Gastrocnemius medialis (tissue), 4 donors: ENCODE data around the gene SLC35F6. TPM values are rescaled to one million over a fixed set of nuclear protein-coding genes. Genes with fewer than 3 reads are reported as not detected.

ENCODE experiments used
- ATAC-seq, 2 donors: fragments of 150-250 bp; one replicate each; pipeline ENCODE4 v1.9.1; 2016
- DNase-seq, 2 donors: peaks; one replicate each; pipeline ENCODE4 v3.0.0-alpha.2; 2019
- H3K27ac ChIP-seq, 4 donors: fragments of 200-600 bp; sonication (generic); 1 replicate in 1 of 4; 2 replicates in 3 of 4; pipeline ENCODE4 v1.5.1; 2016 to 2018; ENCODE audit warnings: mild to moderate bottlenecking in 2 of 4, moderate library complexity in 1 of 4
- H3K27me3 ChIP-seq, 3 donors: fragments of 200-600 bp; sonication (generic) in 2 of 3; 1 replicate in 1 of 3; 2 replicates in 2 of 3; pipeline versions ENCODE4 v1.5.1 to v1.6.0; 2016 to 2019; ENCODE audit warnings: mild to moderate bottlenecking in 1 of 3, moderate library complexity in 1 of 3
- H3K36me3 ChIP-seq, 2 donors: fragments of 200-600 bp; sonication (generic) in 1 of 2; one replicate each; pipeline ENCODE4 v1.5.1; 2017 to 2018
- H3K4me1 ChIP-seq, 2 donors: fragments of 200-600 bp; sonication (generic) in 1 of 2; one replicate each; pipeline ENCODE4 v1.5.1; 2016 to 2017; ENCODE audit warnings: mild to moderate bottlenecking in 2 of 2
- H3K4me3 ChIP-seq, 4 donors: fragments of 200-600 bp; sonication (generic) in 3 of 4; 1 replicate in 1 of 4; 2 replicates in 3 of 4; pipeline ENCODE4 v1.5.1; 2016 to 2019; ENCODE audit warnings: mild to moderate bottlenecking in 2 of 4
- H3K9me3 ChIP-seq, 3 donors: fragments of 200-600 bp; sonication (generic) in 2 of 3; 1 replicate in 1 of 3; 2 replicates in 2 of 3; pipeline ENCODE4 v1.5.1; 2016 to 2019
- CTCF ChIP-seq, 5 experiments: fragments of 450-650 bp in 3 of 5; fragments of 200-600 bp in 2 of 5; sonication (generic) in 2 of 5; IDR thresholded peaks in 4 of 5; conservative IDR thresholded peaks in 1 of 5; 1 replicate in 4 of 5; 2 replicates in 1 of 5; pipeline ENCODE4 v1.5.1; 2016 to 2019; ENCODE audit warnings: antibody characterized with exemption in 5 of 5, mild to moderate bottlenecking in 3 of 5, moderate library complexity in 3 of 5
- POLR2A ChIP-seq, 2 donors: fragments of 450-650 bp; IDR thresholded peaks; one replicate each; pipeline ENCODE4 v1.6.1; 2017; ENCODE audit warnings: antibody characterized with exemption in 2 of 2, mild to moderate bottlenecking in 2 of 2, moderate library complexity in 2 of 2
- in situ Hi-C, 4 donors: fragments of 200-750 bp; cut with MboI; loops; one replicate each; pipeline versions ENCODE4 v1.15.0 to v1.8.0; 2017; ENCODE audit warnings: low sequenced_read_pairs in 4 of 4
- intact Hi-C: fragments of 100-400 bp; cut with DNase I; formaldehyde crosslinking; loops from one replicate; pipeline ENCODE4 v1.15.1; 2023; ENCODE audit warnings: low total_unique reads
- total RNA-seq, 4 donors: library from RNA; depleted of rRNA; stranded (reverse); fragments of >200 nt; gene quantifications; one replicate each; pipeline versions ENCODE4 v1.1.0 to v1.2.3, GENCODE V29; 2016

SLC35F6 gene
- total RNA-seq, 4 donors from 2014 or later = 37.8 to 54.5 (median 45.9) TPM

DNA sequence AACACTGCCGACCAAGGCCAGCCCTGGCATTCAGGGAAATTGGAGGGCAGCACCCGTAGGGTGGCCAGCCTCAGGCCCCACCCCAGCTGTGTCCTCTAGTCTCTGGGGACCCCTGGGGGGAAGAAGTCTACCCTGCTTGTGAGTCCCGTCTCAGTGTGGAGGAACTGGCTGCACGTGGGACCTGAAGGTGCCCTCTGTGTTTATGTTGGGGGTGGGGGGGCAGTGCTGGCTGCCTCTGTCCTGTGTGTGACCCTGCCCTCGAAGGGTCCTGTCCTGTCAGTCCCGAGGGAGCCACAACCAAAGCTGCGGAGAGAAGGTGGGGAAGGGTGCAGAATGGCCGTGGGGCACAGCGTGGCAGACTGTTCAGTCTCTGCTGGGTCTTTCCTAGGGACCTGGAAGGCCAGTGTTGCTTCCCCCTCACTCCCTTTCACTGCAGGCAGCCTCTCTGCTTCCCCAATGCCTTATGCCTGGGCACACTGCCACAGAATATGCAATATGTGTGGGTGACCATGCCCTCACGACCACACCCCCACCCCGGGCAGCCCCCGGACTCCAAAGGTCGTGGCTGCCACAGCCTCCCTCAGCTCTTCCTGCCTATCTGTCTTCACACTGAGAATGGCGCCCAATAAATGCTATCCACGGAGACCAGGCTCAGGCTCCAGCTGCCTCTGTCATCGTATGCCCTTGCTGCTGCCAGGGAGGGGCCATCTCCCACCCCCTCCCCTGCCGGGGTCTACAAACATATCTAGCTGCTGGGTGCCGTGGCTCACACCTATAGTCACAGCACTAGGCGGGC lies 33.3 kb upstream of the SLC35F6 start:
- ATAC-seq (no peak), DNase-seq (no peak)
- H3K27me3 ChIP-seq = peaks cover 0 to 7% (median 3%) of the 10 kb centered on the region in 3 donors
- H3K9me3 ChIP-seq = no peaks in the 10 kb centered on the region
- no peak overlapping the region for H3K4me3 ChIP-seq
- no peaks in the 10 kb centered on the region for H3K36me3 ChIP-seq
- in situ Hi-C loops = no loop called here
- TF ChIP-seq CTCF (IDR thresholded peaks at IDR 0.05 in 4 of 5, conservative IDR thresholded peaks at IDR 0.05 in 1 of 5) = no peak
- TF ChIP-seq POLR2A (IDR thresholded peaks at IDR 0.05) = no peak
- intact Hi-C loops = no loop called here
- H3K27ac ChIP-seq = no peak overlapping the region
- H3K4me1 ChIP-seq = peaks cover under 1 to 5% of the 10 kb centered on the region in 2 donors

GRCh38 chr2:26731714-26732113 lies 32.4 kb upstream of the SLC35F6 start:
- no peaks in the 10 kb centered on the region for H3K9me3 ChIP-seq
- no peaks in the 10 kb centered on the region for H3K4me1 ChIP-seq
- H3K4me3 ChIP-seq = no peak overlapping the region
- in situ Hi-C loops = no loop called here
- intact Hi-C loops = no loop called here
- DNase-seq = no peak
- H3K27ac ChIP-seq = no peak overlapping the region
- peaks cover 0 to 7% (median 3%) of the 10 kb centered on the region in 3 donors for H3K27me3 ChIP-seq
- H3K36me3 ChIP-seq = no peaks in the 10 kb centered on the region
- no peak for ATAC-seq
- no peak for TF ChIP-seq POLR2A (IDR thresholded peaks at IDR 0.05)
- no peak for TF ChIP-seq CTCF (IDR thresholded peaks at IDR 0.05 in 4 of 5, conservative IDR thresholded peaks at IDR 0.05 in 1 of 5)

DNA sequence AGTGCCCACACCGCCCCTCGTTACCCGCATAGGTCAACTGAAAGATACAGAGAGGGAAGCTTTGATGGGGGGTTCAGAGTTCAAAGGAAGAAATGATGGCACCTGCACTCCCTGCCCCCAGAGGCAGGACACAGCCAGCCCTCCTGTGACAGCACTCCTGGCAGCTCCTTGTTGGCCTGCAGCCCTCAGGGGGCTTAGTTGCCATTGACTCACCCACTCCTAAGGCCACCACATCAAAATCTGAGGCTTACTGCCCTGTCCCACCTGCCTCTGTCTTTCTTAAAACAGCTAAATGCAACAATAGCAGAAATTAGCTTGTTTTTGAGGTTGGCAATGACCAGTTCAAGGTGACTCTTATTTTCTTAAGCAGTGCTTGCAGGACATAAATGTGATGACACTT lies 31.6 kb upstream of the SLC35F6 start:
- ATAC-seq = no peak
- no peaks in the 10 kb centered on the region for H3K4me1 ChIP-seq
- no peak for TF ChIP-seq POLR2A (IDR thresholded peaks at IDR 0.05)
- no peak for TF ChIP-seq CTCF (IDR thresholded peaks at IDR 0.05 in 4 of 5, conservative IDR thresholded peaks at IDR 0.05 in 1 of 5)
- in situ Hi-C loops = no loop called here
- no peak overlapping the region for H3K27ac ChIP-seq
- intact Hi-C loops = no loop called here
- DNase-seq = no peak
- H3K36me3 ChIP-seq = no peaks in the 10 kb centered on the region
- peaks cover 0 to 5% (median 3%) of the 10 kb centered on the region in 3 donors for H3K27me3 ChIP-seq
- no peak overlapping the region for H3K4me3 ChIP-seq
- no peaks in the 10 kb centered on the region for H3K9me3 ChIP-seq

- Histone ChIP-seq H3K4me1 (no peaks in the 10 kb centered on the region), H3K4me3 (no peak overlapping the region), H3K36me3 (no peaks in the 10 kb centered on the region), H3K9me3 (no peaks in the 10 kb centered on the region), H3K27me3 (no peaks in the 10 kb centered on the region), H3K27ac (no peak overlapping the region)
- TF ChIP-seq POLR2A (IDR thresholded peaks at IDR 0.05) (no peak), CTCF (IDR thresholded peaks at IDR 0.05 in 4 of 5, conservative IDR thresholded peaks at IDR 0.05 in 1 of 5) (no peak)
- in situ Hi-C loops = no loop called here
- ATAC-seq = no peak
- intact Hi-C loops = no loop called here
- DNase-seq = no peak
Measured at GRCh38 chr2:26733413-26733812, 30.7 kb upstream of the SLC35F6 start.
